ENCODE data around the gene CCDC116.

Gene CCDC116

GRCh38 chr22:21651521-21652009, 19.0 kb downstream of the CCDC116 start:
- WGBS (ENCODE audit: extremely low coverage, insufficient coverage, low lambda C conversion rate), result no CpG with 5 or more reads among the region's 29 CpGs
- no peak overlapping the region for H4K8ac ChIP-seq (ENCODE audit: low read depth, low read length)
- peak overlapping the region; percentile 81 for H3K18ac ChIP-seq (ENCODE audit: low read length)
- H3K4me3 ChIP-seq (ENCODE audit: low read length), result peak overlapping the region; percentile 50
- peak overlapping the region; percentile 88 for H3K4ac ChIP-seq (ENCODE audit: low read depth, low read length)
- H3K56ac ChIP-seq (ENCODE audit: low read length), result peak overlapping the region; percentile 91
- H3K27ac ChIP-seq (ENCODE audit: low read depth, low read length), result peak overlapping the region; percentile 83
- peak overlapping the region; percentile 83 for H3K4me2 ChIP-seq (ENCODE audit: low read length)
- peaks cover 2% of the 10 kb centered on the region for H3K36me3 ChIP-seq (ENCODE audit: control insufficient read depth, insufficient read depth, low read length)
- peaks cover 4% of the 10 kb centered on the region for H3K79me1 ChIP-seq (ENCODE audit: low read length)
- H2AK5ac ChIP-seq (ENCODE audit: low read length), result no peak overlapping the region
- H2BK5ac ChIP-seq (ENCODE audit: low read length), result peak overlapping the region; percentile 20
- peak overlapping the region; percentile 84 for H3K9ac ChIP-seq (ENCODE audit: low read length)
- H2BK120ac ChIP-seq (ENCODE audit: low read depth, low read length), result no peak overlapping the region
- peaks cover 6% of the 10 kb centered on the region for H3K4me1 ChIP-seq (ENCODE audit: control insufficient read depth, low read depth, low read length)
- DNase-seq, result no peak
- H3K23ac ChIP-seq (ENCODE audit: low read length), result peak overlapping the region; percentile 50
- no peak overlapping the region for H4K5ac ChIP-seq (ENCODE audit: low read length)
- H3K79me2 ChIP-seq (ENCODE audit: control insufficient read depth, insufficient read depth, low read length), result no peaks in the 10 kb centered on the region
- H3K27me3 ChIP-seq (ENCODE audit: insufficient read depth, low read length, poor library complexity), result no peaks in the 10 kb centered on the region
- H2BK15ac ChIP-seq (replicated peaks; ENCODE audit: low read depth), result no peak overlapping the region

- no peak overlapping the region for H2BK15ac ChIP-seq (replicated peaks; ENCODE audit: low read depth)
- H3K79me1 ChIP-seq (ENCODE audit: low read length), result peaks cover 4% of the 10 kb centered on the region
- H3K79me2 ChIP-seq (ENCODE audit: control insufficient read depth, insufficient read depth, low read length), result no peaks in the 10 kb centered on the region
- H3K4me2 ChIP-seq (ENCODE audit: low read length), result peak overlapping the region; percentile 64
- peak; percentile 93 for DNase-seq
- WGBS (ENCODE audit: extremely low coverage, insufficient coverage, low lambda C conversion rate), result no CpG with 5 or more reads among the region's 44 CpGs
- H3K27me3 ChIP-seq (ENCODE audit: insufficient read depth, low read length, poor library complexity), result no peaks in the 10 kb centered on the region
- peaks cover 2% of the 10 kb centered on the region for H3K36me3 ChIP-seq (ENCODE audit: control insufficient read depth, insufficient read depth, low read length)
- H3K4me3 ChIP-seq (ENCODE audit: low read length), result peak overlapping the region; percentile 82
- peak overlapping the region; percentile 78 for H3K18ac ChIP-seq (ENCODE audit: low read length)
- no peak overlapping the region for H4K5ac ChIP-seq (ENCODE audit: low read length)
- peaks cover 6% of the 10 kb centered on the region for H3K4me1 ChIP-seq (ENCODE audit: control insufficient read depth, low read depth, low read length)
- no peak overlapping the region for H2AK5ac ChIP-seq (ENCODE audit: low read length)
- H3K9ac ChIP-seq (ENCODE audit: low read length), result peak overlapping the region; percentile 95
- H2BK120ac ChIP-seq (ENCODE audit: low read depth, low read length), result peak overlapping the region; percentile 49
- H3K27ac ChIP-seq (ENCODE audit: low read depth, low read length), result peak overlapping the region; percentile 83
- peak overlapping the region; percentile 66 for H3K23ac ChIP-seq (ENCODE audit: low read length)
- peak overlapping the region; percentile 97 for H3K56ac ChIP-seq (ENCODE audit: low read length)
- peak overlapping the region; percentile 82 for H2BK5ac ChIP-seq (ENCODE audit: low read length)
- H3K4ac ChIP-seq (ENCODE audit: low read depth, low read length), result peak overlapping the region; percentile 65
- no peak overlapping the region for H4K8ac ChIP-seq (ENCODE audit: low read depth, low read length)
Observed at GRCh38 chr22:21652010-21652546, 19.5 kb downstream of the CCDC116 start.

- Histone ChIP-seq H3K79me1 (ENCODE audit: low read length) (peaks cover 4% of the 10 kb centered on the region), H3K4me3 (ENCODE audit: low read length) (peak overlapping the region; percentile 82), H3K27ac (ENCODE audit: low read depth, low read length) (peak overlapping the region; percentile 65), H3K56ac (ENCODE audit: low read length) (peak overlapping the region; percentile 97), H3K27me3 (ENCODE audit: insufficient read depth, low read length, poor library complexity) (no peaks in the 10 kb centered on the region), H4K8ac (ENCODE audit: low read depth, low read length) (no peak overlapping the region), H2BK15ac (replicated peaks; ENCODE audit: low read depth) (no peak overlapping the region), H2AK5ac (ENCODE audit: low read length) (no peak overlapping the region), H3K4me2 (ENCODE audit: low read length) (peak overlapping the region; percentile 64), H2BK5ac (ENCODE audit: low read length) (no peak overlapping the region), H4K5ac (ENCODE audit: low read length) (no peak overlapping the region), H3K36me3 (ENCODE audit: control insufficient read depth, insufficient read depth, low read length) (peaks cover 2% of the 10 kb centered on the region), H3K18ac (ENCODE audit: low read length) (peak overlapping the region; percentile 78), H3K9ac (ENCODE audit: low read length) (peak overlapping the region; percentile 95), H3K79me2 (ENCODE audit: control insufficient read depth, insufficient read depth, low read length) (no peaks in the 10 kb centered on the region), H2BK120ac (ENCODE audit: low read depth, low read length) (no peak overlapping the region), H3K4me1 (ENCODE audit: control insufficient read depth, low read depth, low read length) (peaks cover 6% of the 10 kb centered on the region), H3K23ac (ENCODE audit: low read length) (peak overlapping the region; percentile 66), H3K4ac (ENCODE audit: low read depth, low read length) (peak overlapping the region; percentile 65)
- whole genome bisulfite sequencing (ENCODE audit: extremely low coverage, insufficient coverage, low lambda C conversion rate), result no CpG with 5 or more reads among the region's 40 CpGs
- peak; percentile 43 for DNase-seq
Observed at GRCh38 chr22:21652547-21653545, 20.3 kb downstream of the CCDC116 start.

- Histone ChIP-seq H3K4me2 (ENCODE audit: low read length) (peak overlapping the region; percentile 18), H4K5ac (ENCODE audit: low read length) (no peak overlapping the region), H3K79me1 (ENCODE audit: low read length) (peaks cover 4% of the 10 kb centered on the region), H3K4ac (ENCODE audit: low read depth, low read length) (no peak overlapping the region), H2BK120ac (ENCODE audit: low read depth, low read length) (no peak overlapping the region), H2BK5ac (ENCODE audit: low read length) (no peak overlapping the region), H3K4me3 (ENCODE audit: low read length) (no peak overlapping the region), H3K4me1 (ENCODE audit: control insufficient read depth, low read depth, low read length) (peaks cover 2% of the 10 kb centered on the region), H3K27ac (ENCODE audit: low read depth, low read length) (no peak overlapping the region), H3K36me3 (ENCODE audit: control insufficient read depth, insufficient read depth, low read length) (peaks cover 2% of the 10 kb centered on the region), H3K79me2 (ENCODE audit: control insufficient read depth, insufficient read depth, low read length) (no peaks in the 10 kb centered on the region), H3K27me3 (ENCODE audit: insufficient read depth, low read length, poor library complexity) (no peaks in the 10 kb centered on the region), H4K8ac (ENCODE audit: low read depth, low read length) (no peak overlapping the region), H3K23ac (ENCODE audit: low read length) (no peak overlapping the region), H3K56ac (ENCODE audit: low read length) (peak overlapping the region; percentile 30), H3K9ac (ENCODE audit: low read length) (peak overlapping the region; percentile 10), H3K18ac (ENCODE audit: low read length) (no peak overlapping the region), H2AK5ac (ENCODE audit: low read length) (no peak overlapping the region), H2BK15ac (replicated peaks; ENCODE audit: low read depth) (no peak overlapping the region)
- peak; percentile 57 for DNase-seq
- no CpG with 5 or more reads among the region's 17 CpGs for WGBS (ENCODE audit: extremely low coverage, insufficient coverage, low lambda C conversion rate)
Observed at GRCh38 chr22:21657020-21657359, 24.4 kb downstream of the CCDC116 start.

- Histone ChIP-seq H2BK5ac (ENCODE audit: low read length) (no peak overlapping the region), H3K4me2 (ENCODE audit: low read length) (peak overlapping the region; percentile 32), H3K56ac (ENCODE audit: low read length) (peak overlapping the region; percentile 84), H3K79me2 (ENCODE audit: control insufficient read depth, insufficient read depth, low read length) (no peaks in the 10 kb centered on the region), H2BK15ac (replicated peaks; ENCODE audit: low read depth) (no peak overlapping the region), H3K23ac (ENCODE audit: low read length) (peak overlapping the region; percentile 48), H2AK5ac (ENCODE audit: low read length) (no peak overlapping the region), H3K36me3 (ENCODE audit: control insufficient read depth, insufficient read depth, low read length) (peaks cover 2% of the 10 kb centered on the region), H4K5ac (ENCODE audit: low read length) (no peak overlapping the region), H3K4me3 (ENCODE audit: low read length) (peak overlapping the region; percentile 6), H3K9ac (ENCODE audit: low read length) (peak overlapping the region; percentile 68), H3K79me1 (ENCODE audit: low read length) (peaks cover 4% of the 10 kb centered on the region), H4K8ac (ENCODE audit: low read depth, low read length) (no peak overlapping the region), H3K18ac (ENCODE audit: low read length) (no peak overlapping the region), H3K27ac (ENCODE audit: low read depth, low read length) (peak overlapping the region; percentile 75), H2BK120ac (ENCODE audit: low read depth, low read length) (no peak overlapping the region), H3K27me3 (ENCODE audit: insufficient read depth, low read length, poor library complexity) (no peaks in the 10 kb centered on the region), H3K4ac (ENCODE audit: low read depth, low read length) (no peak overlapping the region), H3K4me1 (ENCODE audit: control insufficient read depth, low read depth, low read length) (peaks cover 2% of the 10 kb centered on the region)
- peak; percentile 77 for DNase-seq
- no CpG with 5 or more reads among the region's 79 CpGs for WGBS (ENCODE audit: extremely low coverage, insufficient coverage, low lambda C conversion rate)
Observed at GRCh38 chr22:21657360-21658032, 24.9 kb downstream of the CCDC116 start.
